GM12878 (cell line): ENCODE data around the gene COL1A2. TPM values are rescaled to one million over a fixed set of nuclear protein-coding genes. Genes with fewer than 3 reads are reported as not detected.

Source experiments
- ATAC-seq: fragments of 200-7000 bp; cut with Tn5 transposase; 3 replicates; pipeline ENCODE4 v1.9.1; 2020; ENCODE audit warnings: mild to moderate bottlenecking, moderate library complexity
- BruUV-seq: library from RNA; stranded (reverse); fragments of 400-500 nt; replicated peaks from 2 replicates; lab custom pipeline; 2021; lab: Mats Ljungman, UMichigan
- CTCF ChIA-PET: fragments of 300-600 bp; sonication (Branson Sonifier 250); formaldehyde crosslinking; extraction: SDS; loops from one replicate; lab custom pipeline; 2021; ENCODE audit warnings: inconsistent platforms; lab: Yijun Ruan, JAX
- POLR2A ChIA-PET: fragments of 350-600 bp; formaldehyde crosslinking; extraction: SDS; loops from one replicate; lab custom pipeline; 2021; ENCODE audit warnings: inconsistent platforms; lab: Charles Lee
- RAD21 ChIA-PET: fragments of 300-600 bp; sonication (Branson Sonifier 250); formaldehyde crosslinking; loops from one replicate; lab custom pipeline; 2023; ENCODE audit warnings: antibody characterized with exemption; ENCODE audit not compliant: unreplicated experiment; lab: Charles Lee
- SMC1A ChIA-PET: fragments of 300-600 bp; sonication (Branson Sonifier 250); formaldehyde crosslinking; loops from one replicate; lab custom pipeline; 2023; ENCODE audit not compliant: unreplicated experiment, uncharacterized antibody; lab: Charles Lee
- DNase-seq: peaks from one replicate; pipeline ENCODE4 v3.0.0-alpha.2; 2011; ENCODE audit warnings: low read depth, low spot score
- FAIRE-seq: peaks from 3 replicates; lab custom pipeline; 2011; peaks lifted over from hg19 to GRCh38; lab: Jason Lieb, UNC
- H2AFZ ChIP-seq: 2 replicates; pipeline ENCODE4 v1.6.0; 2011; ENCODE audit warnings: low read depth, low read length, control low read depth; ENCODE audit not compliant: control insufficient read depth
- H3K27ac ChIP-seq: 2 replicates; pipeline ENCODE4 v1.5.1; 2011; ENCODE audit warnings: control low read depth; ENCODE audit not compliant: control insufficient read depth, insufficient read depth
- H3K27me3 ChIP-seq, 2 experiments: replicated peaks in 1 of 2; 2 replicates each; pipeline versions ENCODE4 v1.6.0 to v1.6.1; 2011; ENCODE audit warnings: low read length in 1 of 2; ENCODE audit not compliant: control insufficient read depth in 2 of 2, insufficient read depth in 2 of 2
- H3K36me3 ChIP-seq, 2 experiments: 2 replicates each; pipeline ENCODE4 v1.5.1; 2011; ENCODE audit warnings: low read length in 1 of 2; ENCODE audit not compliant: control insufficient read depth in 2 of 2, insufficient read depth in 2 of 2
- H3K4me1 ChIP-seq: 2 replicates; pipeline ENCODE4 v1.6.1; 2011; ENCODE audit warnings: mild to moderate bottlenecking, low read length, moderate library complexity, mixed read lengths; ENCODE audit not compliant: control insufficient read depth, insufficient read depth
- H3K4me2 ChIP-seq: 2 replicates; pipeline ENCODE4 v1.6.0; 2011; ENCODE audit warnings: control low read depth; ENCODE audit not compliant: control insufficient read depth, insufficient read depth
- H3K4me3 ChIP-seq: fragments of 200-600 bp; sonication (generic); 2 replicates; pipeline ENCODE4 v1.5.1; 2016
- H3K79me2 ChIP-seq: 2 replicates; pipeline ENCODE4 v1.6.0; 2011; ENCODE audit warnings: low read length; ENCODE audit not compliant: control insufficient read depth, insufficient read depth
- H3K9ac ChIP-seq: 2 replicates; pipeline ENCODE4 v1.8.0; 2011; ENCODE audit warnings: low read length, control low read depth, mixed read lengths; ENCODE audit not compliant: control insufficient read depth, insufficient read depth
- H3K9me3 ChIP-seq: replicated peaks from 3 replicates; pipeline ENCODE4 v1.5.1; 2011; ENCODE audit warnings: mild to moderate bottlenecking, low read length; ENCODE audit not compliant: control insufficient read depth, insufficient read depth
- H4K20me1 ChIP-seq: 2 replicates; pipeline ENCODE4 v1.6.0; 2011; ENCODE audit not compliant: control insufficient read depth, insufficient read depth
- CREB1 ChIP-seq: IDR thresholded peaks from 2 replicates; pipeline ENCODE4 v1.6.1; 2012; ENCODE audit warnings: low read depth, mild to moderate bottlenecking, inconsistent platforms
- EED ChIP-seq: sonication (generic); IDR thresholded peaks from 2 replicates; pipeline ENCODE4 v1.6.1; 2016; ENCODE audit warnings: antibody characterized with exemption, low read depth
- EP300 ChIP-seq, 2 experiments: fragments of 150-350 bp in 1 of 2; IDR thresholded peaks; 2 replicates each; pipeline ENCODE4 v1.6.1; 2011 to 2012; ENCODE audit warnings: low read depth in 2 of 2, low read length in 2 of 2, borderline replicate concordance in 1 of 2, improper control_type of control experiment in 1 of 2, inconsistent platforms in 1 of 2; ENCODE audit not compliant: control insufficient read depth in 1 of 2
- LARP7 ChIP-seq: fragments of 450-650 bp; IDR thresholded peaks from 2 replicates; pipeline ENCODE4 v1.6.1; 2017; ENCODE audit warnings: mild to moderate bottlenecking
- NRF1 ChIP-seq: conservative IDR thresholded peaks from 2 replicates; pipeline ENCODE4 v1.6.1; 2011; ENCODE audit warnings: mild to moderate bottlenecking, low read depth, low read length, improper control_type of control experiment
- PAX5 ChIP-seq: IDR thresholded peaks from 2 replicates; pipeline ENCODE4 v1.6.1; 2011; ENCODE audit warnings: low read depth, low read length, borderline replicate concordance
- ZNF687 ChIP-seq: fragments of 450-650 bp; IDR thresholded peaks from 2 replicates; pipeline ENCODE4 v1.6.1; 2017; ENCODE audit warnings: mild to moderate bottlenecking, moderate library complexity
- WGBS: methylation state at CpG from one replicate; pipeline ENCODE4 v1.1.6; 2016; ENCODE audit warnings: low lambda C conversion rate; ENCODE audit not compliant: insufficient replicate concordance, insufficient coverage; ENCODE audit errors: missing lambda C conversion rate; 5-methylcytosine and 5-hydroxymethylcytosine counted together
- in situ Hi-C: fragments of 300-500 bp; cut with MboI; formaldehyde crosslinking; loops from 9 replicates; pipeline ENCODE4 v1.14.3; 2018; ENCODE audit warnings: mixed read lengths
- intact Hi-C: fragments of 100-400 bp; cut with micrococcal nuclease; formaldehyde crosslinking; loops from one replicate; pipeline ENCODE4 v1.14.2; 2022; ENCODE audit not compliant: unreplicated experiment
- polyA plus RNA-seq, 11 experiments: library from polyadenylated mRNA; depleted of rRNA in 4 of 11; unstranded in 6 of 11; stranded (reverse) in 5 of 11; fragments of >200 nt; fragmentation: Nextera tagmentation in 4 of 11; fragmentation: Illumina TruSeq in 1 of 11; extraction: Ambion mirVana in 4 of 11; extraction: Trizol in 1 of 11; gene quantifications; 1 replicate in 1 of 11; 2 replicates in 10 of 11; pipeline versions ENCODE4 v1.2.1 to v1.2.3, GENCODE V29; 2011 to 2016; ENCODE audit warnings: inconsistent platforms in 2 of 11, missing spikeins in 2 of 11, low read depth in 1 of 11
- total RNA-seq, 4 experiments: library from RNA; depleted of rRNA in 3 of 4; stranded (reverse); fragments of >200 nt in 3 of 4; fragmentation: Illumina TruSeq in 1 of 4; extraction: Trizol in 1 of 4; gene quantifications; 2 replicates each; pipeline versions ENCODE4 v1.2.1 to v1.2.3, GENCODE V29; 2013 to 2021

COL1A2 gene
- total and polyA plus RNA-seq, 10 of the 15 experiments (the other 5 are each of a cell fraction or from before 2014, with no cell fraction given) = 0.03 to 2.5 (median 0.76) TPM; not detected in 4

- TF ChIP-seq ZNF687 (no peak), EP300 (IDR thresholded peaks at IDR 0.05; ENCODE audit: borderline replicate concordance in 1 of 2, control insufficient read depth in 1 of 2, low read depth in 2 of 2, low read length in 2 of 2) (no peak)
These were observed 18.4 kb upstream of the COL1A2 start (continued) for GRCh38 chr7:94376281-94376680.

GRCh38 chr7:94378356-94378755, 16.3 kb upstream of the COL1A2 start:
- no peak overlapping the region for H3K9ac ChIP-seq
- in situ Hi-C loops (no loop called here), intact Hi-C loops (no loop called here)
- SMC1A ChIA-PET = no interaction called here
- no peak overlapping the region for H3K27ac ChIP-seq
- no peak overlapping the region for H2AFZ ChIP-seq
- no peaks in the 10 kb centered on the region for H3K36me3 ChIP-seq
- DNase-seq (no peak), ATAC-seq (no peak), FAIRE-seq (no peak)
- CTCF ChIA-PET = interaction anchor here (1.2 kb wide), 1 partner anchor 11 kb away, joined by 3 read pairs; no protein-coding TSS in a partner anchor
- H3K79me2 ChIP-seq = no peaks in the 10 kb centered on the region
- no peaks in the 10 kb centered on the region for H3K4me1 ChIP-seq
- no peak overlapping the region for H3K4me2 ChIP-seq
- no peaks in the 10 kb centered on the region for H3K27me3 ChIP-seq
- no peaks in the 10 kb centered on the region for H3K9me3 ChIP-seq
- H3K4me3 ChIP-seq = no peak overlapping the region
- no peaks in the 10 kb centered on the region for H4K20me1 ChIP-seq
- RAD21 ChIA-PET = no interaction called here
- WGBS = 8% methylated on average over 3 of the region's 3 CpGs
- BruUV-seq = no TSS peak
- POLR2A ChIA-PET = no interaction called here
- TF ChIP-seq LARP7 (no peak), CREB1 (no peak), PAX5 (no peak), EED (no peak), NRF1 (no peak)
